Activated CD8-positive, alpha-beta T cell treated with anti-CD3 and anti-CD28 coated beads for 36 hours (primary cell): ENCODE measurements around the gene FKBP14. TPM values are rescaled to one million over a fixed set of nuclear protein-coding genes. Genes with fewer than 3 reads are reported as not detected.
A peak's percentile ranks its signal among the peaks of the same experiment; 100 is the strongest.

Source experiments
- ATAC-seq: fragments of 200-7000 bp; cut with Tn5 transposase; one replicate; pipeline ENCODE4 v1.10.0; 2021; ENCODE audit warnings: mild to moderate bottlenecking, moderate library complexity
- CTCF ChIA-PET: fragments of 350-600 bp; sonication (Branson Sonifier 250); formaldehyde crosslinking; loops from one replicate; lab custom pipeline; 2021; ENCODE audit warnings: antibody characterized with exemption; lab: Charles Lee
- POLR2A ChIA-PET: fragments of 350-600 bp; sonication (Branson Sonifier 250); formaldehyde crosslinking; loops from one replicate; lab custom pipeline; 2021; ENCODE audit warnings: antibody characterized with exemption; lab: Charles Lee
- DNase-seq: peaks from one replicate; pipeline ENCODE4 v3.0.0-alpha.2; 2020
- H3K27ac Mint-ChIP-seq: one replicate; pipeline ENCODE4 v1.8.0; 2021; ENCODE audit warnings: mild to moderate bottlenecking, mixed read lengths
- H3K27me3 Mint-ChIP-seq: one replicate; pipeline ENCODE4 v1.8.0; 2021; ENCODE audit warnings: mixed read lengths
- H3K36me3 Mint-ChIP-seq: one replicate; pipeline ENCODE4 v1.8.0; 2021; ENCODE audit warnings: low read depth, mixed read lengths
- H3K4me1 Mint-ChIP-seq: one replicate; pipeline ENCODE4 v1.8.0; 2021; ENCODE audit warnings: low read depth, mixed read lengths
- H3K4me3 Mint-ChIP-seq: one replicate; pipeline ENCODE4 v1.8.0; 2021; ENCODE audit warnings: mild to moderate bottlenecking, moderate library complexity, mixed read lengths
- H3K9me3 Mint-ChIP-seq: one replicate; pipeline ENCODE4 v1.8.0; 2021; ENCODE audit warnings: mixed read lengths
- CTCF ChIP-seq: fragments of 200-600 bp; IDR thresholded peaks from one replicate; pipeline ENCODE4 v1.8.0; 2022; ENCODE audit warnings: antibody characterized with exemption, mild to moderate bottlenecking
- intact Hi-C: fragments of 100-400 bp; cut with micrococcal nuclease; formaldehyde crosslinking; loops from one replicate; pipeline ENCODE4 v1.10.0; 2022
- total RNA-seq, 2 experiments: library from RNA; stranded (reverse); gene quantifications; one replicate each; pipeline ENCODE4 v1.2.3, GENCODE V29; 2021

Gene FKBP14
- total RNA-seq, 2 experiments from 2014 or later: 8.8 to 9.0 TPM

GRCh38 chr7:30029696-30030095, 3.2 kb upstream of the FKBP14 start:
- peak; percentile 43 for DNase-seq
- Mint-ChIP-seq H3K27me3 (no peaks in the 10 kb centered on the region), H3K4me3 (no peak overlapping the region), H3K36me3 (peaks cover 6% of the 10 kb centered on the region), H3K9me3 (no peaks in the 10 kb centered on the region), H3K4me1 (peaks cover 15% of the 10 kb centered on the region), H3K27ac (no peak overlapping the region)
- ChIA-PET CTCF (interaction anchor here (1.0 to 4.8 kb wide), 3 partner anchors 16 to 152 kb away, joined by 3 to 30 read pairs (median 4); no protein-coding TSS in a partner anchor), POLR2A (interaction anchor here (1.2 kb wide), 1 partner anchor 24 kb away, joined by 5 read pairs; no protein-coding TSS in a partner anchor)
- ATAC-seq: no peak
- no peak for TF ChIP-seq CTCF
- intact Hi-C loops: no loop called here

GRCh38 chr7:30028749-30029635, 2.5 kb upstream of the FKBP14 start:
- Mint-ChIP-seq H3K27ac (peak overlapping the region; percentile 62), H3K27me3 (no peaks in the 10 kb centered on the region), H3K9me3 (no peaks in the 10 kb centered on the region)

GRCh38 chr7:30028216-30028748, 1.8 kb upstream of the FKBP14 start, which contains the start of gene PLEKHA8:
PLEKHA8 (plus strand) TSS chr7:30028412; CDS start chr7:30028763, 351 bp downstream.
- Mint-ChIP-seq H3K4me3 (no peak within 1 kb of the TSS), H3K36me3 (peaks cover 3% of the 10 kb centered on the region), H3K27me3 (no peaks in the 10 kb centered on the region), H3K27ac (peak within 1 kb of the TSS; percentile 90), H3K9me3 (no peaks in the 10 kb centered on the region), H3K4me1 (peaks cover 26% of the 10 kb centered on the region)
- POLR2A ChIA-PET: interaction anchor here (0.5 to 1.5 kb wide), 5 partner anchors 9 to 335 kb away, joined by 3 to 6 read pairs (median 4); partner anchors contain the start of gene MTURN
- ATAC-seq (peak; percentile 62), DNase-seq (peak; percentile 86)
- CTCF ChIA-PET: interaction anchor here (4.8 kb wide), 1 partner anchor 35 kb away, joined by 30 read pairs; no protein-coding TSS in a partner anchor
- intact Hi-C loops: no loop called here
- TF ChIP-seq CTCF: no peak

More at GRCh38 chr7:30028749-30029635, 2.5 kb upstream of the FKBP14 start:
- Mint-ChIP-seq H3K4me1 (peaks cover 19% of the 10 kb centered on the region), H3K36me3 (peaks cover 6% of the 10 kb centered on the region), H3K4me3 (no peak overlapping the region)
- no peak for TF ChIP-seq CTCF
- ATAC-seq (peak; percentile 12), DNase-seq (peak; percentile 50)
- intact Hi-C loops: no loop called here
- CTCF ChIA-PET: interaction anchor here (1.0 to 4.8 kb wide), 3 partner anchors 16 to 151 kb away, joined by 3 to 30 read pairs (median 4); no protein-coding TSS in a partner anchor
- POLR2A ChIA-PET: interaction anchor here (0.5 to 1.2 kb wide), 4 partner anchors 8 to 334 kb away, joined by 3 to 5 read pairs (median 4); no protein-coding TSS in a partner anchor

GRCh38 chr7:30027740-30028215, 1.3 kb upstream of the FKBP14 start:
- Mint-ChIP-seq H3K4me3 (no peak overlapping the region), H3K9me3 (no peaks in the 10 kb centered on the region), H3K27me3 (no peaks in the 10 kb centered on the region), H3K27ac (peak overlapping the region; percentile 90), H3K36me3 (peaks cover 3% of the 10 kb centered on the region), H3K4me1 (peaks cover 29% of the 10 kb centered on the region)
- DNase-seq (peak; percentile 8), ATAC-seq (no peak)
- intact Hi-C loops: no loop called here
- CTCF ChIA-PET: interaction anchor here (1.0 to 4.8 kb wide), 2 partner anchors 35 to 289 kb away, joined by 3 to 30 read pairs; no protein-coding TSS in a partner anchor
- TF ChIP-seq CTCF: no peak
- POLR2A ChIA-PET: interaction anchor here (0.9 to 1.5 kb wide), 4 partner anchors 26 to 108 kb away, joined by 3 to 6 read pairs (median 3); partner anchors contain the start of gene MTURN
